NCI-H2196 (cell line): Measurements from ENCODE around the gene TMED7.

Source experiments
- DNase-seq: peaks from one replicate; lab custom pipeline; 2025; ENCODE audit not compliant: unreplicated experiment; lab: John Stamatoyannopoulos, UW

The TMED7 gene

DNA sequence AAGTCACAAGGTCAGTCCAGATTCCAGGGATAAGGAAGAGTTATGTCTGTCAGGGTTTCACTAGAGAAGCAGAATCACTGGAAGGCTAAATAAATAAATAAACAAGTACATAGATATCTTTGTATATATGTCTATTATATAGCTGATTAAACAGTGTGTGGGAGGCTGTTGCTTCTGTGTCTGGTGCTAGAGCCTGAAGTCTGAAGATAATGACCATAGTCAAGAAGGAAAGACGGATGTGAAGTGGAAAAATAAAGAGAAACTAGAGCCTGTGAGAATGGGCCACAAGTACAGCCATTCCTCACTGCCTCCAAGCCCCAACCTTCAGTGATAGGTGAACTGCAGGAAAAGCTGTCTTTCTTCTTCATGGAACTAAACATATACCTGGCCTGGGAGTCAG lies 4.1 kb upstream of the TMED7 start:
- DNase-seq: no peak

GRCh38 chr5:115627295-115627865 lies 1.5 kb upstream of the TMED7 start:
- no peak for DNase-seq

DNA sequence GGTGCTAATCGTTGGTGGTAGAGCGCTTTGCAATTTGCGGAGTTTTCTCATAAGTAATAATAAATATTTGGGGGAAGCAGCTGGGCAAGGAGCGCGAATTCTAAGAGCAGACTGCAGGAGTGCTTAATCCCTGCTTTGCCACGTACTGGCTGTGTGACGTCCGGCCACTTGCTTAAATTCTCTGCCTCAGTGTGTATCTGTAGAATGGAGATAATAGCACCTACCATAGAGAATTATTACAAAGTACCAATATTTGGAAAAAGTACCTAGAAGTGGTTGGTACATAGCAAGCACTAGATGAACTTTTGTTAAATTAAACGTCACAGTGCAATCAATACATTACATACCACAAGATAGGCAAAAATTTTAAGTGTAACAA lies 598 bp upstream of the TMED7 start:
- no peak for DNase-seq

- DNase-seq: no peak
Measured at GRCh38 chr5:115624994-115625393, 842 bp downstream of the TMED7 start.

DNA sequence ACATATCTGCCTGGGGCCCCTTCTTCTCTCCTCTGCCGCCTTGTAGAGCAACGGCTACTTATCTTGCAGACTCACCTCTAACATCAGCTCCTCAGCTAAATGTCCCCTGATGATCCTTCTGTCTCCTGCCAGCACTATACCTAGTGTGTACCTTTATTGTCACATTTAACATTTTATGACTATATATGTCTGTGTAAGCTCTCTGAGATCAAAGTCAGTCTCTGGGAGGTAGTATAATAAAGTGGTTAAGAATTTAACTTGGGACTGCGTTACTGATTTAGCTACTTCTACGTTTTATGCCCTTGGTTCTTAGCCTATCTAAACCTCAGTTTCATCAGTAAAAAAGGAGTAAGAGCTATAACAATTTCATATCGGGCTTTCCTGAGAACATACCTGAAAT lies 2.2 kb downstream of the TMED7 start:
- no peak for DNase-seq

GRCh38 chr5:115621365-115621900 lies 4.4 kb downstream of the TMED7 start:
- DNase-seq: no peak

DNA sequence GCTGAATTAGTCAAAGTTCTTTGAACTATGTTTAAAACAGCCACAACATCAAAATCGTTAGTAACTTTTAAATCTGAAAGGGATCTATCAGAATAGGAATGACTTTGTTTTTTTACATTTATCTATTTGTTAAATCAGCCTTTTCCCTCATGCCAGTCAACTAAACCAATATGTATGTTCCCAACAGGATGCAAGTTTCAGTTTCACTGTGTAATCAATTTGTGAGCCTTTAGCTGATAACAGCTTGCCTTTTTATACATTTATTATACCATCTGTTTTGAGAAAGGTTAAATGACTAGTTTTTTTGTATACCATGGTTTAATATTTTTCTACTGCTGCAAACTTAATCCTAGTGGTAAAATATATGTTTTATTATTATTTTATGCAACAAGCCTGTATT lies 8.9 kb downstream of the TMED7 start:
- DNase-seq: no peak

- DNase-seq: no peak
Measured at GRCh38 chr5:115616472-115616871, 9.4 kb downstream of the TMED7 start.

DNA sequence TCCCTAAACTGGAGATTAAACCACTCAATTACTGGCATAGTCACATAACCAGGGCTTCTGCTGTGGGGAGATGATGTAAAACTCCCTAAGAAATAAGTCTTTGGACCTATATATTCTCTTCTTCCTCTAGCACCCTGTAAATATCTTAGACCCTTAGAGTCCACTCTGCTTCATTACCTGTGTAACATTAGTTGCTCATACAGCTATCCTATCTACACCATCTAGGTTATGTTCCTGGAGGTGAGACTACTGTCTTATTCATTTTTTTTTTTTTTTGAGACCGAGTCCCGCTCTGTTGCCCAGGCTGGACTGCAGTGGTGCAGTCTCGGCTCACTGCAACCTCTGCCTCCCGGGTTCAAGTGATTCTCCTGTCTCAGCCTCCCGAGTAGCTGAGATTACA lies 14.0 kb downstream of the TMED7 start:
- no peak for DNase-seq

DNA sequence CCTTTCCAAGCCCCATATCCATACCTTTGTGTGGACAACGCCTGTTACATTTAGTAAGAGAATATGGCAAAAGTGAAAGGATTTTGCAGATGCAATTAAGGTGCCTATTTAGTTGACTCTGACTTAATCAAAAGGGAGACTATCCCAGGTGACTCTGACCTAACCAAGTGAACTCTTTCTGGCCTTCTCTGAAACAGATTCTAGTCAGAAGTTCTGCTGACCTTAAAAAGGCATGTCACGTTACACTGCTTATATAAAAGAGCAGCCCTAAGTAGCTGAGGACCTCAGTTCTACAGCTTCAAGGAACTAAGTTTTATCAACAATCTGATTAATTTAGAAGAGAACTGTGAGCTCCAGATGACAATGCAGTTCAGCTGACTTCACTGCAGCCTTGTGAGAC lies 17.9 kb downstream of the TMED7 start:
- DNase-seq: no peak

DNA sequence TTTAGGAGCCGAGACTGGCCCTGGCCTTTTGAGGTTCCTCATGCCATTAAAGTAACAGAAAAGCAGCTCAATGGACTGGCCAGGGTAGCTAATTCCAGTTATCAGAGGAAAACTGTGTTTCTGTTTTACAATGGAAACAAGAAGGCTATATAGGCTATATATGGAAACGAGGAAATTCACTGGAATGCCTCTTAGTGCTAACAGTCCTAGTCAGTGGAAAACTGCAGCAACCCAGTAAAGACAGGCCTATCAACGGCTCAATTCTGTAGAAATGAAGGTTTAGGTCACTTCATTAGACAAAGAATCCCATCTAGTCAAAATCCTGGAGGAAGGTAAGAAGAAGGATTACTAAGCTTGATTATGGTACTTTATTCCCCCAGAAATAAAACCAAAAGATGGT lies 20.4 kb downstream of the TMED7 start:
- no peak for DNase-seq

GRCh38 chr5:115602591-115603125 lies 23.2 kb downstream of the TMED7 start:
- no peak for DNase-seq

- DNase-seq: peak; percentile 28
Measured at GRCh38 chr5:115601701-115602590, 23.9 kb downstream of the TMED7 start, which contains the start of gene TICAM2. Gene TICAM2 (minus strand): TSS chr5:115602479. CDS start chr5:115581256, 21,223 bp downstream.

GRCh38 chr5:115600766-115601165 lies 25.1 kb downstream of the TMED7 start:
- no peak for DNase-seq

DNA sequence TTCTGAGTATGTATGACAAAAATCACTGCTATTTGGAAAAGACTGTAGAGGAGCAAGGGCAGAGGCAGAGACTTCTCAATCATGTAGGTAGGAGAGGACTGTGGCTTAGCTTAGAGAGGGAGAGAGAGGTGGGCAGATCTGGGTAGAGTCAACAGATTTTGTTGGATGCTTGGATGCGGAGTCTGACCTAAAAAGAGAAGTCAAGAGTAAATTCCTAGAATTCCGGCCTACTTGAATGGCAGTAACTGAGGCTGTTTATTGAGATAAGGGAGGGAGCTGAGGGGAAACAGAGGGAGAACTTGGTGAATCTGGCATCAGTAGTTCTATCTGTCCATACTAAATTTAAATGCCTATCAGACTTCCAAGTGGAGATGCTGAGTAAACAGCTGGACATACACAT lies 25.9 kb downstream of the TMED7 start:
- no peak for DNase-seq

DNA sequence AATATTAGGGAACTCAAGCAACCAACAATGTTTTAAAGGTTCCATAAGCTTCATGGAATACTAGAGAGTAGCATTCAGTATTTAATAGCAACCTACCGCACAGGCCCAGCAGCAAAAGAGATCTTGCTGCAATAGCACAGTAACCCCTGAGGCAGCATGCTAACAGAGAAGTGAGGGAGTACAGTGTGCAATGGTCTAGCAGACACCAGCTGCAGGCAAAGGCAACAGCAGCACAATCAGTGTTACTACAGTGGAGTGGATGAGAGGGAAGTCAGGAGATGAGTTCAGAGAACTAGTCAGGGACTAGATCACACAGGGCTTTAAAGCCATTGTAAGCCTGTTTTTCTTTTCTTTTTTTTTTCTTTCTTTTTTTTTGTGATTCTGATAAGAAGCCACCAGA lies 26.3 kb downstream of the TMED7 start:
- no peak for DNase-seq

- no peak for DNase-seq
Measured at GRCh38 chr5:115594128-115595047, 31.4 kb downstream of the TMED7 start.

DNA sequence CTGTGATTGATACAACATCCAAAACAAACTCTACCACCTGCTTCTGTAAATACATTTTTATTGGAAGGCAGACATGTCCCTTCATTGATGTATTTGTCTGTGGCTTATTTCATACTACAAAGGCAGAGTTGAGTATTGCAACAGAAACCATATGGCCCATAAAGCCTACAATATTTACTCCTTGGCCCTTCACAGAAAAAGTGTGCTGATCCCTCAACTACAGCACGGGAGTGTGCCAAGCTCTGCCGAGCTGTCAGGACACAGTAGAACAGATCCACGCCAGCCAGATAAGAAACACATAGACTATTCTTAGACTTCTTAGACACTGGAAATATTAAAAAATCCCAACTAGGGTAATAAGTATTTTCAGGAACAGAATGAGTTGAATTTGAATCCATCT lies 36.8 kb downstream of the TMED7 start:
- no peak for DNase-seq

GRCh38 chr5:115588640-115589039 lies 37.2 kb downstream of the TMED7 start:
- no peak for DNase-seq

DNA sequence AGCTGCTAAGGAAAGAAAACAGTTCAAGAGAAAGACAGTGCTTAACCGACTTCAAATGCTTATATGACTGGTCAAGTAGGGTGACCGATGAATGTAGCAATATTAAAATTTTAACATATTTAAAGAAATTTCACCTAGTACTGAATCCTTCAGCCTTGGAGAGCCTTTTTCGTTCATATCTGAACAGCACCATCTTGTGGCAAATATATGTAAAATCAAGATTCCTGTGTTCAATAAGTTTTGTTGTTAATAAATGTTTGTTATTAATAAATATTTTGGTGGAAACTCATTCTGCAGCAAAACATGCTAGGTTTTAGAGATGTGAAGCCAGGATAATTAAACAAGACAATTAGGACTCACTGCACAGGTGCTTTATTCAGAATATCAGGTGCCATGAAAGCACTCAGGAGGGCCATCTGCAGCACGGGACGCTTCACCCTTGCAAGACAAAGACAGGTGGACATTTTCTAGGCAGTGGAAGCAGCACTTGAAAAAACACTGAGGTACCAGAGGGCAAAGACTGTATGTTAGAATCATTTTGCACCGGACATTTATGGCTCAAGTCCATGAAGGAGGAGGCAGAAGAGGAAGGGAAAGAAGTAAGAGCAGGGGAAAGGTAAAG lies 39.2 kb downstream of the TMED7 start:
- DNase-seq: peak; percentile 30

DNA sequence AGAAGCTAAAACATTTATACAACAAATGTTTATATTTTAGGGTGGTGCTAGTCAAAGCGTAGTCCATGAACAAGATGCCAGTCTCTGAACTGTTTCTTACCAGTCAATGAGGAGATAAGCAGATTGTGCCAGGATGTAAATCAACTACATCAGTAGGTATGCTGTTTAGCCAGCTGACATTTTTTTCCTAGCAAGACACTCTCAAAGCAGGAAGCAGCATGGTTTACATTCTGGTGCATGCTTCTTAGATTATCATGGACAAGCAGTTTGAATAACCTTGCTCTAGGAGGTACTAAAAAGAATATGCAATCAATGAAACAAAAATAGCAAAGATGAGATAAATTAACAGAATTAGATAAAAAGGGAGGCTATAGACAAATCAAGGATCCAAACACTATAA lies 40.6 kb downstream of the TMED7 start:
- DNase-seq: no peak
